Renal cortex interstitium (tissue), 11 donors: Measurements from ENCODE around the gene CCDC85A. TPM values are rescaled to one million over a fixed set of nuclear protein-coding genes. Genes with fewer than 3 reads are reported as not detected.

Experiments used
- DNase-seq, 11 donors: peaks; one replicate each; pipeline ENCODE4 v3.0.0-alpha.2; 2013; ENCODE audit warnings: low read depth in 9 of 11, low spot score in 4 of 11; ENCODE audit errors: extremely low read depth in 1 of 11
- polyA plus RNA-seq, 3 donors: library from polyadenylated mRNA; unstranded; fragments of 120-200 nt; gene quantifications; one replicate each; pipeline ENCODE4 v1.2.1, GENCODE V29; 2013; ENCODE audit not compliant: insufficient read length in 3 of 3

Gene CCDC85A
- polyA plus RNA-seq, 3 donors: 1.1 to 2.0 (median 1.9) TPM

- DNase-seq: peak in 4 of 11 donors; percentile 7 to 20 (median 14)
Measured at GRCh38 chr2:56185582-56186046, 1.8 kb downstream of the CCDC85A start.

DNA sequence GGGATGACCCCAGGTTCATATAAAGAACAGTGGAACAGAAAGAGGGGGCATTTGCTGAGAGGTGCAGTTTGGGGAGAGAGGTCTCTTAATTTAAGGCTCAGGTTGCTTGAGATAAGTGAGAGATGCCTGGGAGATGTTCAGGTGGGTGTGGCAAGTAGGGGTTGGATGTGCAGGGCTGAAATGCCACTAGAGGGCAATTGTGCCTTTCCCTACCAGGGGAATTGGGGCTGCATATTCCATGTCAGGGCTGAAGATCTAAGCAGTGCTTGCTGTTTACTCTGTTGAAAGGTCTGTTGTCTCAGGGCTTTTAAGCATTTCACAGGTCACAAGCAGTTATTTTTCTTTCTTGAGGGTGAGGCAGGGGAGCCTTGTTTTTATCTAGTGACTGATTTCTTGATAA is 7.8 kb downstream of the CCDC85A start:
- DNase-seq: peak in 2 of 11 donors; percentile 11 to 14

GRCh38 chr2:56192664-56193305 is 9.0 kb downstream of the CCDC85A start:
- DNase-seq: no peak

GRCh38 chr2:56195563-56195962 is 11.8 kb downstream of the CCDC85A start:
- DNase-seq: no peak

- DNase-seq: no peak
Measured at GRCh38 chr2:56197816-56198215, 14.0 kb downstream of the CCDC85A start.

DNA sequence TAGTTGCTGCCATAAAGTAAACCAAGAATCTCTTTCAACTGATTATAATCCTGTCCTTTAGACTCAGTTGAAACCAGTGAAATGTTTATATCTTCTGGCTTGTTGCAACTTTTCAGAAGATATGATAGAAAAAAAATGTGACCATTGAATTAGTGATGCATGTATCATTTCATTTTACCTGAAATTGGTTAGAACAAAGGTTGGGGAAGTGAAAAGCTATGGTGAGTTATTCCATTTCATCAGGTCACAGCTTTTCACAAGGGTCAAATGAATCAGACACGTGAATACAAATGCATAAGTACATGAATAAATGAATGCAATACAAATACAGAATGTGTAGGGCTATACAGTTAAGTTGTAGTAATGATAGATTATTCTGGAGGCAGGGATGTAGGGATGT is 15.1 kb downstream of the CCDC85A start:
- DNase-seq: no peak

DNA sequence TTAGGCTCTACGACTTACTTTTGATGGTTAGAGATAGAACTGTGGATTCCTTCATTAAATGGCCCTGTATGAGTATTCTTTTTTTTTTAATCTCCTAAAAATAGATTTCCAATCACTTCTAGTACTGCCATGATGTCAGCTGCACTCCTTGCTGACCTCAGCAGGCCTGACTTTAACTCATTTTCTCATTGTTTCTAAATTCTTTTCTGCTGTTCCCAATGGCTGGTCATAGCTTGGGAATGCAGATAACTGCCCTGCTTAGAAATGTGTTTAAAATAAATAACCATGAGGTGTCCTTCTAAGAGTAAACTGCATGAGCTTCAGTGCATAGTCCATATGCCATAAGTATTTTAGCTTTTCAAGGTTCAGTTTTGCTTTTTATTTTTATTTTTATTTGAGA is 15.7 kb downstream of the CCDC85A start:
- DNase-seq: no peak

DNA sequence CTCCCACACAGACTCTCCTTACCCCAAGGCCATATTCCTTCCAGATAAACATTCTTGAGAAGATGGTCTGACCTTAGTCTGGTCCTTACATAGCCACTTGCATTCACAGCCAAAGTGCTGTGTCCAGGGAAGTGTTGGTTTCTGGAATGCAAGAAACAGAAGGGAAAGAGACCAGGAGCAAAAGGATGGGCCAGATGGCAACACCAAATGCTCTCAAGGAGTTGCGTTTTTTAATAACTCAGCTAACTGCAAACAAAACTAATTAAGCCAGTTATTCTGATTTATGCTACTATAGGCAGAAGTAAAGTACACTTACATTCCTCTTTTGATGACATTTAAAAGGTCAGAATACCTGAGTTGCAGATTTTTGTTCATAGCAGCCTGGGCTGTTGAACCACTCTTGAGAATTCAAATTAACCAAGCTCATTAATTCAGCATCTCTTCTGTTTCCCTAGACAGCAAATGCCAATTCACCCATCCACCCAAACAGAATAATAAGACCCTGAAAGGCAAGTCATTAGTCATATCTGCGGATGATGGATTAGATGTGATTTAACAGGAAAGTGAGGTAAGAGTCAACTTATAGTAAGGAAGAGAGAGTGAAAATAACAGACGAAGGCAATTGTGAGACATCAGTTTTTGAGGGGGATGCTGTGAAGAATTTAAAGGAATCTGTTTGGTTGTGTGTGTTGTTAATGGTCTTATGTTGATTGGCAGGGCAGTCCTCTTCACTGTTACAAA is 18.8 kb downstream of the CCDC85A start:
- no peak for DNase-seq

- no peak for DNase-seq
Measured at GRCh38 chr2:56204556-56204955, 20.8 kb downstream of the CCDC85A start.

- no peak for DNase-seq
Measured at GRCh38 chr2:56206250-56206649, 22.5 kb downstream of the CCDC85A start.

DNA sequence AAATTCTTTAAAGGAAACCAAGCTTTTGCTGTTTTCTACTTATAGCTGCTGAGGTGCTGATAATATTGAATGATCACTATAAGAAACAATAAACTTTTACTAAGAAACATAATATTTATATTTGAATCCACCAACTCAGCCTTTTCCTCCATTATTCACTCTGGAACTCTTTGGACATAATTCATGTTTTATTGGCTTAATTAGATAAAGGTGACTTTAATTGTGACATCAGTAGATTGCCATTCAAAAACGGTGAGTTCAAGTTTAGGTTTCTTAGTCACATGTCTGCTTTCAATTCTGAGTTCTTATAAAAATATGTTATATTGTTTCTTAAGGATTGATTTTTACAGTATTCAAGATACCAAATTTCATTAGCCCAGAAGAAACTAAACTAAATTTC is 24.0 kb downstream of the CCDC85A start:
- no peak for DNase-seq

DNA sequence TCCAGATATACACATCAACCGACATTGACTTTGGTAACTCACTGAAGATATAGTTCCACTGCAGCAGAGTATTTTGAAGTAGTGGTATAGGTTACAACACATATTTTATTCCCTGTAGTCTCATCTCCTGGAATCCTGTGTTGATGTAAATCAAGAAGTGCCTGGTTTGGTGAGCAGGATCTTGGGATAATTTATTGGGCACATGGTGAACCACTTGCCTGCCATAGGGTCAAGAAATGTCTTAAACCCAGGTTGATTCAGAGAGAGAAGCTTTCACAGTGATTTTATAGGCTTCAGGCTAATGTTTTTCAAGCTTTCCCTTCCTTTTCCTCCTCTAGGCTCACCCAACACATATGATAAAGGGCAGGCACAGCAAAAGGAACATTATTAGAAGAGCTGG is 24.6 kb downstream of the CCDC85A start:
- peak in 1 of 11 donors; percentile 4 for DNase-seq

- no peak for DNase-seq
Measured at GRCh38 chr2:56209701-56210100, 25.9 kb downstream of the CCDC85A start.

DNA sequence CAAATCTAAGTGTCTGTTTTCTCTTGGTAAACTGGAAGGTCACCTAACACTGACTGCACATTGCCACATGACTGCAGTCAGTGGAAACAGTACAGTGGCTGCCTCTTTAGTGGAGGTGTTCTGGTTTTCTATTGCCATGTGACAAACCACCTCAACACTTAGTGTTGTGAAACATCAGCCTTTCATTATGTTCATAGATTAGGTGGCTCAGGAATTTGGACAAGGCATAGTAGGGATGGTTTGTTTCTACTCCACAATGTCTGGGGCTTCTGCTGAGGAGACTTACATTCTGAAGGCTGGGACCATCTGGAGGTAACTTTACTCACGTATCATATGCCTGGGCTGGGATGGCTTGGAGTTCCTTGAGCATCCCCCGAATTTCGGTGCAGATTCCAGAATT is 26.5 kb downstream of the CCDC85A start:
- no peak for DNase-seq

GRCh38 chr2:56211048-56211447 is 27.3 kb downstream of the CCDC85A start:
- DNase-seq: no peak

GRCh38 chr2:56215911-56216310 is 32.1 kb downstream of the CCDC85A start:
- DNase-seq: no peak

DNA sequence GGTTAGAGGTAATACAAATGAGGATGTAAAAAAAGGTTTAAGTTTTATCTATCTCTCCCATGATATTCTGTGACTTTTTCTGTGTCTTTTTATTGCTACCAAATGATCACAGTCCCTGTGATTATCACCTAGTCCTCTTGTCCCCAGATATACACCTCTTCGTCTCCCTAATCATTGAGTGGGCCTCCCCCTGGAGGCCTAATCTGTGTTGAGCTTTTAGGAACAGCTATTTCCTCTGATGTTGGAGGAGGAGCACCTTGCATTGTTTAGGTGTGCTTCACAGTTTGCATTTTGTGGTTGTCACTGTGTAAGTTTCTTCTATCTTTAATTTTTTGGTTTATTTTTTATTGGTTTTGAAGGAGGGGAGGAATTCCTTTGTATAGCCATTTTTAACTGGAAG is 33.3 kb downstream of the CCDC85A start:
- no peak for DNase-seq

DNA sequence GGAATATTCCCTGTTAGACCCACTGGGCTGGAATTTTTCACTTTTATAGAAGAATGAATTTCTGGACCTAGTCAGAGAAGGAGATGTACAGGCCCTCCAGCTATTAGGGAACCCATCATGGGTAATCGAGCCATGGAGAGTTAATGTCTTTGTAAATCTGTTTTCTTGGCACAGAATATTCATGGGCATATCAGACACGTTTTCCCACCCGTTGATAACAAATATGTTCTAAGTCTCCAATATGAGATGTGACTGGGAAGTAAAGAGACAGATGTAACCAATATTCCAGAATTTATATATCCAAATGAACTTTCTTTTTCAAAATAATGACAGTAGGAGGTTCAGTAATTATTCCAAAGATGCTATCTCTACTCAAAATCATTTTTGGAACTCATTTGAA is 38.7 kb downstream of the CCDC85A start:
- DNase-seq: no peak

- no peak for DNase-seq
Measured at GRCh38 chr2:56224316-56224715, 40.5 kb downstream of the CCDC85A start.

DNA sequence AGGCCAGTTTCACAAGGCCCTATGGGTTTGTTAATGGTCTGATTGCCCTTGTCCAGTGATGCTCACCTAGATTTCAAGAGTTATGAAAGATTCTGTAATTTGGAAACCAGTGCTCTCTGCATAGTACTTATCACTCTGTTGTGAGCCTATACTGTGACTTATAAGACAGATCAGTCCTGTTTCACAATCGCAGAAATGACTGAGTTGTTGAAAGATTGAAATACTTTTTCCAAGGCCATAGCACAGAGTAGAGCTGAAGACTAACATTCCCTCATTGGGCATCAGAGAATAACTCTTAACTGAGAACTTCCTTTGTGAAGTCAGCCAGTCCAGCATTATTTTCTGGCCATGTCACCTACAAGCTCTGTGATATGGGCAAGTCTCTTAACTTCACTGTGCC is 44.0 kb downstream of the CCDC85A start:
- no peak for DNase-seq
